HG03439 (cell line): Measurements from ENCODE around the gene SPIN2A.
"Not testable (repeated sequence)": the region's sequence is repeated elsewhere in the genome, so short reads cannot be mapped to it uniquely, and the experiment has no call there.

ENCODE experiments used
- ATAC-seq: cut with Tn5 transposase; IDR thresholded peaks from one replicate; pipeline ENCODE4 v1.9.1; 2021; ENCODE audit warnings: mild to moderate bottlenecking, moderate library complexity; ENCODE audit not compliant: unreplicated experiment

SPIN2A gene

GRCh38 chrX:57137073-57137472 lies at the start of gene SPIN2A:
Gene SPIN2A (minus strand): TSS chrX:57137397. CDS start chrX:57136597, 800 bp downstream.
- not testable (repeated sequence) for ATAC-seq

- no peak for ATAC-seq
These were observed 41.4 kb upstream of the SPIN2A start for GRCh38 chrX:57178605-57179004.

DNA sequence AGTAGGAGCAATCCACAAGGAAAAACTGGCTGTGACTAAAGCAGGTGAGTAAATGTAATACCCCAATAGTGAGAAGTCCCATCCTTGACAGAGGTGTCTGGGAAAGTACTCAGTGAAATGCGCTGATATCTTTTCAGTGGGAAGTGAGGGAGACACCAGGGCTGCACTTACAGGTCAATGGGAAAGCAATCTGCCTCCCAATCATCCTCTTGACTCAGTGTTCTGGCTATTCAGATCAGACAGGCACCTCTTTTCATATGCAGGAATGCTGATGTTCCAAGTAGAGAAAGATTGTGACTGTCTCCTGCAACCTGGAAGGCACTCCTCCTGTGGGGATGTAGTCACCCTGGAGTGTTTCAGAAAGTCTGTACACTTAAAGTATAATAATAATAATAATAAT lies 39.9 kb upstream of the SPIN2A start:
- ATAC-seq: no peak

- ATAC-seq: no peak
These were observed 35.3 kb upstream of the SPIN2A start for GRCh38 chrX:57172544-57172943.

GRCh38 chrX:57156397-57157049 lies 19.3 kb upstream of the SPIN2A start:
- ATAC-seq: no peak

DNA sequence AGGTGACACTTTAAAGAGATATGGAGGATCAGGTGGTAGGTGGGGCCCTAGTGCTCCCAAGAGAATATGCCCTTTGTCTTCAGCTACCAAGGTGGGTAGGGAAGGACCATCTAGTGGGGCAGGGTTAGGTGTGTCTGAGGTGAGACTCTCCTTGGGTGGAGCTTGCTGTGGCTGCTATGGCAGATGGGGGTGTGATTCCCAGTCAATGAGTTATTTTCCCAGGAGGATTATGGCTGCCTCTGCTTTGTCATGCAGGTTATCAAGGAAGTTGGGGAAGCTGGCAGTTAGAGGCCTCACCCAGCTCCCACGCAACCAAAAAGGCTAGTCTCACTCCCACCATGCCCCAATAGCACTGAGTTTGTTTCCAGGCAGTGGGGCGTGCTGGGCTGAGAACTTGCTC lies 18.0 kb upstream of the SPIN2A start:
- ATAC-seq: no peak

DNA sequence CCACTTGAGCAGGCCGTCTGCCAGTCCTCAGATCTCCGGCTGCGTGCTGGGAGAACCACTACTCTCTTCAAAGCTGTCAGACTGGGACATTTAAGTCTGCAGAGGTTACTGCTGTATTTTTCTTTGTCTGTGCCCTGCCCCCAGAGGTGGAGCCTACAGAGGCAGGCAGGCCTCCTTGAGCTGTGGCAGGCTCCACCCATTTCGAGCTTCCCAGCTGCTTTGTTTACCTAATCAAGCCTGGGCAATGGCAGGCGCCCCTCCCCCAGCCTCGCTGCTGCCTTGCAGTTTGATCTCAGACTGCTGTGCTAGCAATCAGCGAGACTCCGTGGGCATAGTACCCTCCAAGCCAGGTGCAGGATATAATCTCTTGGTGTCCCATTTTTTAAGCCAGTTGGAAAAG lies 15.0 kb upstream of the SPIN2A start:
- not testable (repeated sequence) for ATAC-seq

GRCh38 chrX:57138674-57139073 lies 1.5 kb upstream of the SPIN2A start:
- ATAC-seq: no peak

DNA sequence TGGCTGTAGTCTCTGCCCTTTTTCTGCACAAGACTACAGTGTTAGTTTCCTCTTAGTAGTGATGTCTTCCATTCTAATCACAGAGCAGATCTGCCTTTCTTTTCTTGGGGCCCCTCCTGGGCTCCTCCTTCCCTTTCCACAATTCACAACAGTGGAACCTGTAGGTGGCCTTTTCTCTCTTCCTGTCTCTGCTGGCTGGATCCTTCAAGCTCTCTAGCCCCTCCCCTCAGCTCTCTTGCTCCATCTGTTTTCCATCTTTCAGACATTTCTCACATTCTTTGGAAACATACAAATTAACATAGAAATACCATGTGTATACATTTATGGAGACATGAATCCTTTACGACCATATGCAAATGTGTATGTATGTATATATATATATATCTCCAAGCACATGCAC lies 304 bp upstream of the SPIN2A start:
- ATAC-seq: no peak

- ATAC-seq: not testable (repeated sequence)
These were observed 608 bp downstream of the SPIN2A start for GRCh38 chrX:57136589-57136988.

GRCh38 chrX:57135287-57135686 lies 1.9 kb downstream of the SPIN2A start:
- ATAC-seq: no peak

- ATAC-seq: no peak
These were observed 2.5 kb downstream of the SPIN2A start for GRCh38 chrX:57134702-57135101.

DNA sequence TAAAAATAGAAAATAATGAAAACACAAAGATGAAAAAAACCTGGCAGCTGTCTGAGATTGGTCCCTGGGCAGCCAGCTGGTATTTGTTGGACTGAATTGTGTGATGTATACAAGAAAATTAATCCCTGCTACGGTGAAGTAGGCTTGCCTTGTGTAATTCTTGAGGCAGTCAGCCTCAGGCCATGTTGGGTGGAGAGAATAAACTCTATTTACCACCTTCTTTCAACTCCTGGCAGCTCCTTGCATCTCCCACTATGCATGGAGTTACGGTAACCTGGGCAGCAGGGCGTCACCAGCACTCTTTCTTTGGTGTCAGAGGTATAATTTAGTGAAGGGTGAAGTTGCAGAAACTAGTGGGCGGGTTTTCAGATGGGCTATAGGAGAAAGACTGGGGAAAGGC lies 3.5 kb downstream of the SPIN2A start:
- ATAC-seq: no peak

- ATAC-seq: not testable (repeated sequence)
These were observed 3.9 kb downstream of the SPIN2A start for GRCh38 chrX:57133284-57133683.

DNA sequence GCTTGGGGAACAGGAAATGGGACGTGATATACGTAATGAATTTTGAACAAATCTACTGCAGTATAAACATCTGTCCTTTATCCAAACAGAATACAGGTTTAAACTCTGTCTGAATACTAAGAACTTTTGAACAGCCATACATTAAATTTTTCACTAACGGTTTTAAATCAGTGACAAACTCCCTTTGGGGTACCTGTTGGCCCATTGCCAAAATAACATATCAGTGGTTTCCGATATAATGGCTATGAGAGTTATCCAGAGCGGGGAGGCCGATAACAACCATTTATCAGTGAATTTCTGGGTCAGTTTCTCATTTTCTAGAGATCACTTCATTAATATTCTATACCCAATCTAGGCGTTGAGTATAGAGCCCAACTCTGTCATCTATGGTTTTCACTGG lies 5.2 kb downstream of the SPIN2A start:
- no peak for ATAC-seq

GRCh38 chrX:57121816-57122215 lies 15.4 kb downstream of the SPIN2A start:
- no peak for ATAC-seq

DNA sequence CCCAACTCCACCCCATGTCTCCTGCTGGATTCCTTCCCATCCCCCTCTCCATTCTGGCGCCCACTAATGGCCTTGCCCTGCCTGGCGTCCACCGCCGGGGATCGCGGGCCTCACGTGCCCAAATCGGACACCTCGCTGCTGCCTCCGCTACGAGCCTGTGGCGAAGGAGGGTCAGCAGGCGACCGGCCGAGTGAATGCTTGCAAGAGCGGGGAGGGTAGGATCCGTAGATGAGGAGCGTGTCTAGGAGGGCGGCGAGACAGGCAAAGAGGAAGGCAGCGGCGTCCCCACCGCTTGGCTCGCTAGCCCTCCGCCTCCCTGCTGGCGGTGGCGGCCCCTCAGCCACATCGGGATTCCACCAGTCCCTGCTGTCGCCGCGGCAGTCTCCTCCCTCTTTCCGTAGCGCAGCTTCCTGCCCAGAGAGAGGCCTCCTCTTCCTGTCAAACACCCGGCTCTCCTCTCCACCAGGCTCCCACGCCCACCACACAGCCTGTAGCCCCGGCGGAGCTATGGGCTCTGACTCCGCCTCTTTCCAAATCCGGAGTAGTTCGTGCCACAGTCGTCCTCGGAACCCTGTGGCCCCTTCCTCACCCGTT lies 15.9 kb downstream of the SPIN2A start, which contains the start of gene SPIN2B:
TSS of gene SPIN2B (minus strand) at position 387 of the 594 bp plus-strand sequence.
- peak; percentile 100 for ATAC-seq

- ATAC-seq: not testable (repeated sequence)
These were observed 16.5 kb downstream of the SPIN2A start for GRCh38 chrX:57120619-57121161.

- no peak for ATAC-seq
These were observed 17.8 kb downstream of the SPIN2A start for GRCh38 chrX:57119416-57119815.

GRCh38 chrX:57117566-57117965 lies 19.6 kb downstream of the SPIN2A start:
- ATAC-seq: not testable (repeated sequence)

- no peak for ATAC-seq
These were observed 32.2 kb downstream of the SPIN2A start for GRCh38 chrX:57104921-57105398.

GRCh38 chrX:57104406-57104805 lies 32.8 kb downstream of the SPIN2A start:
- no peak for ATAC-seq
